Progenitor cell of endocrine pancreas (in vitro differentiated cells): ENCODE results near the gene LILRB4. TPM values are rescaled to one million over a fixed set of nuclear protein-coding genes. Genes with fewer than 3 reads are reported as not detected.
"Not testable (repeated sequence)": the region's sequence is repeated elsewhere in the genome, so short reads cannot be mapped to it uniquely, and the experiment has no call there.

Experiments
- DNase-seq: peaks from one replicate; pipeline ENCODE4 v3.0.0; 2021; ENCODE audit warnings: low spot score; ENCODE audit not compliant: unreplicated experiment
- H3K27ac Mint-ChIP-seq: 2 replicates; pipeline ENCODE4 v1.8.0; 2021; ENCODE audit warnings: mild to moderate bottlenecking, moderate library complexity, mixed read lengths
- H3K27me3 Mint-ChIP-seq: 2 replicates; pipeline ENCODE4 v1.8.0; 2021; ENCODE audit warnings: mixed read lengths
- H3K36me3 Mint-ChIP-seq: 2 replicates; pipeline ENCODE4 v1.8.0; 2022; ENCODE audit warnings: mixed read lengths; ENCODE audit not compliant: insufficient read depth
- H3K4me1 Mint-ChIP-seq: 2 replicates; pipeline ENCODE4 v1.8.0; 2021; ENCODE audit warnings: low read depth, mixed read lengths
- H3K4me3 Mint-ChIP-seq: 2 replicates; pipeline ENCODE4 v1.8.0; 2021; ENCODE audit warnings: low read depth, mild to moderate bottlenecking, moderate library complexity, mixed read lengths
- H3K9me3 Mint-ChIP-seq: 2 replicates; pipeline ENCODE4 v1.8.0; 2021; ENCODE audit warnings: low read depth, mixed read lengths
- CTCF ChIP-seq: fragments of 200-600 bp; sonication (generic); IDR thresholded peaks from one replicate; pipeline ENCODE4 v1.5.0; 2021; ENCODE audit warnings: antibody characterized with exemption, mild to moderate bottlenecking; ENCODE audit not compliant: unreplicated experiment
- total RNA-seq: library from RNA; stranded (reverse); gene quantifications from 2 replicates; pipeline ENCODE4 v1.2.1, GENCODE V29; 2021

LILRB4 gene
- total RNA-seq, 1 donor from 2014 or later: not detected

- Mint-ChIP-seq H3K27me3 (no peaks in the 10 kb centered on the region), H3K27ac (no peak overlapping the region), H3K9me3 (peaks cover 26% of the 10 kb centered on the region), H3K4me1 (no peaks in the 10 kb centered on the region), H3K36me3 (no peaks in the 10 kb centered on the region), H3K4me3 (no peak overlapping the region)
- TF ChIP-seq CTCF: no peak
- no peak for DNase-seq
Measured at GRCh38 chr19:54633401-54633800, 29.4 kb upstream of the LILRB4 start.

- not testable (repeated sequence) for H3K4me1 Mint-ChIP-seq, H3K4me3 Mint-ChIP-seq, DNase-seq, H3K27me3 Mint-ChIP-seq, H3K36me3 Mint-ChIP-seq, H3K27ac Mint-ChIP-seq
- H3K9me3 Mint-ChIP-seq: peaks cover 31% of the 10 kb centered on the region
Measured at GRCh38 chr19:54636081-54636480, 26.7 kb upstream of the LILRB4 start.

GRCh38 chr19:54638683-54639082 lies 24.1 kb upstream of the LILRB4 start:
- no peak overlapping the region for H3K4me3 Mint-ChIP-seq
- peaks cover 2% of the 10 kb centered on the region for H3K36me3 Mint-ChIP-seq
- no peak overlapping the region for H3K27ac Mint-ChIP-seq
- no peaks in the 10 kb centered on the region for H3K4me1 Mint-ChIP-seq
- H3K27me3 Mint-ChIP-seq: no peaks in the 10 kb centered on the region
- no peak for TF ChIP-seq CTCF
- peaks cover 36% of the 10 kb centered on the region for H3K9me3 Mint-ChIP-seq
- no peak for DNase-seq

GRCh38 chr19:54642953-54643352 lies 19.8 kb upstream of the LILRB4 start:
- not testable (repeated sequence) for H3K27ac Mint-ChIP-seq, H3K36me3 Mint-ChIP-seq, H3K27me3 Mint-ChIP-seq, H3K4me1 Mint-ChIP-seq, DNase-seq, H3K4me3 Mint-ChIP-seq
- H3K9me3 Mint-ChIP-seq: peaks cover 47% of the 10 kb centered on the region

- not testable (repeated sequence) for H3K36me3 Mint-ChIP-seq, DNase-seq, H3K27ac Mint-ChIP-seq, H3K27me3 Mint-ChIP-seq, H3K4me1 Mint-ChIP-seq, H3K4me3 Mint-ChIP-seq
- H3K9me3 Mint-ChIP-seq: peaks cover 52% of the 10 kb centered on the region
Measured at GRCh38 chr19:54643583-54643982, 19.2 kb upstream of the LILRB4 start.

- Mint-ChIP-seq H3K4me1 (no peaks in the 10 kb centered on the region), H3K27me3 (no peaks in the 10 kb centered on the region), H3K4me3 (no peak overlapping the region), H3K9me3 (peaks cover 52% of the 10 kb centered on the region), H3K27ac (no peak overlapping the region), H3K36me3 (no peaks in the 10 kb centered on the region)
- TF ChIP-seq CTCF: no peak
- DNase-seq: no peak
Measured at GRCh38 chr19:54644056-54644455, 18.7 kb upstream of the LILRB4 start.

- H3K27ac Mint-ChIP-seq: no peak overlapping the region
- no peak for DNase-seq
- no peak overlapping the region for H3K4me3 Mint-ChIP-seq
- peaks cover 47% of the 10 kb centered on the region for H3K9me3 Mint-ChIP-seq
- H3K4me1 Mint-ChIP-seq: no peaks in the 10 kb centered on the region
- TF ChIP-seq CTCF: no peak
- H3K36me3 Mint-ChIP-seq: peaks cover 2% of the 10 kb centered on the region
- H3K27me3 Mint-ChIP-seq: no peaks in the 10 kb centered on the region
Measured at GRCh38 chr19:54646331-54646841, 16.4 kb upstream of the LILRB4 start.
